ENCODE results near the gene RAB6B. TPM values are rescaled to one million over a fixed set of nuclear protein-coding genes. Genes with fewer than 3 reads are reported as not detected.

Gene RAB6B
- total RNA-seq (2014; rRNA removed; shearing (Covaris generic)): 4.0 and 5.2 TPM in 2 replicates
- polyA plus RNA-seq (2015; cell fraction: cytosol; rRNA removed): 34.5 and 39.4 TPM in 2 replicates
- polyA plus RNA-seq (2015; cell fraction: nucleus; rRNA removed): 23.4 and 24.2 TPM in 2 replicates

- DNase-seq (ENCODE audit: low read depth, low spot score): peak; percentile 51
- in situ Hi-C loops (cut with HindIII; ENCODE audit: low pct_unique_long_range_greater_than_20kb, low sequenced_read_pairs): no loop called here
Measured at GRCh38 chr3:133895208-133896001, at the start of gene RAB6B. TSS of gene RAB6B (minus strand) at chr3:133895882. CDS start at chr3:133895466, 416 bp downstream.

- in situ Hi-C loops (cut with HindIII; ENCODE audit: low pct_unique_long_range_greater_than_20kb, low sequenced_read_pairs): no loop called here
- DNase-seq (ENCODE audit: low read depth, low spot score): no peak
Measured at GRCh38 chr3:133944641-133945380, 49.1 kb upstream of the RAB6B start.

DNA sequence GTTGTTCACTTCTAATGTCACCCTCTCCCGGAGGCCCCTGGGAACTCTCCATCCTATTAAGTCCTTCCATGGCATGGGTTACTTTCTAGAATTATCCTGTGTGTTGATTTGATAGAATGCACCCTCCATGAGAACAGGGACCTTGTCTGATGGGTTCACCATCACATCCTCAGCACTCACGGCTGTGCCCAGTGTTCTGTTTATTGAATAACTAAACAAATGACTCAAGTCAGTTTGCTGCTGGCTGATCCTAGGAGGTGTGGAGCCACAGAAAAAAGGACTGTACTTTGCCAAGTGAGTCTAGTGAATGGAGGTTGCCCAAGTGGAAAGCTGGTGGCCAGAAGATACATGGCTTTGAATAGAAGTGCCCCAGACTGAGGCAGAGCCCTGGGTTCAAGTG is 48.5 kb upstream of the RAB6B start:
- in situ Hi-C loops (cut with HindIII; ENCODE audit: low pct_unique_long_range_greater_than_20kb, low sequenced_read_pairs): no loop called here
- DNase-seq (ENCODE audit: low read depth, low spot score): no peak

DNA sequence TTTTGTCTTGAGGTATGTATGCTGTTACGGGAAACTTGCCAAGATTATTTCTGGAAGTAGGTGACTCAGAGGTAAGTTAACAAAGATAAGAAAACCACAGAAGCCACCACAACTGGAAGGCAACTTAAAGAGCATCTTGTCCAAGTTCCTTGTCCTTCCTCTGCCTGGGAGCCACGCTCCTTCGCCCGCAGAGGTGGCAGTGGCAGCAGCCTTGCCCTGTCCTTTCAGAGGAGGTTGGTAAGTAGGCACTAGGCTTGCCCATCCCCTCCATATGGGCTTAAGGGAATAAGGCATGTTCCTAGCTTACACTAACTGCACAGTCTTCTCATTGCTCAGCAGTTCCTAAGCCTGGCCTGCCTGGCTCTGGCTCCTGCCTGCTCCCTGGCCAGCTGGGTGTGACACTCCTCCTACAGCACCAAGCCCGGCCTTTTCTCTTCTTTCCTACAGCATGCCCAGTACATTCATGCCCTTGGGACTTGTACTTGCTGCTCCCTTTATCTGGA is 48.0 kb upstream of the RAB6B start:
- no peak for DNase-seq (ENCODE audit: low read depth, low spot score)
- in situ Hi-C loops (cut with HindIII; ENCODE audit: low pct_unique_long_range_greater_than_20kb, low sequenced_read_pairs): no loop called here

- in situ Hi-C loops (cut with HindIII; ENCODE audit: low pct_unique_long_range_greater_than_20kb, low sequenced_read_pairs): no loop called here
- no peak for DNase-seq (ENCODE audit: low read depth, low spot score)
Measured at GRCh38 chr3:133943031-133943535, 47.4 kb upstream of the RAB6B start.

- in situ Hi-C loops (cut with HindIII; ENCODE audit: low pct_unique_long_range_greater_than_20kb, low sequenced_read_pairs): no loop called here
- DNase-seq (ENCODE audit: low read depth, low spot score): no peak
Measured at GRCh38 chr3:133941415-133941821, 45.7 kb upstream of the RAB6B start.

DNA sequence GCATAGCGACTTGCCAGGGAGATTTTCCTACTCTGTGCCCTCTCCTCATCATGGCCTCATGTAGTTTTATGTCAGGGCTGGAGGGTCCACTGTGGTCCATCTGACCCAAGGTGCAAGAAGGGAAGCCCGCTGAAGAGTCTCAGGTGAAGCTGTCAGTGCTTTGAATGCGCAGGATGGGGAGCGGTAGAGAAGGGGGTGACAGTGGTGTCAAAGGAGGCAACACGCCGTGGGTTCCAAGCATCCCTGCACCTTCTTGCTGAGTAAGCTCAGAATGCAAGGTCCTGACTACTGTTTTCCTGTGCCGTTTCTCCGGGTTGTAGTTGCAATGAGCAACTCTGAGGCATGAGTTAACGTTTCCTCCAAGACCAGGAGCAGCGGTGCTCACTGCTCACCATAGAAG is 44.9 kb upstream of the RAB6B start:
- DNase-seq (ENCODE audit: low read depth, low spot score): no peak
- in situ Hi-C loops (cut with HindIII; ENCODE audit: low pct_unique_long_range_greater_than_20kb, low sequenced_read_pairs): no loop called here

DNA sequence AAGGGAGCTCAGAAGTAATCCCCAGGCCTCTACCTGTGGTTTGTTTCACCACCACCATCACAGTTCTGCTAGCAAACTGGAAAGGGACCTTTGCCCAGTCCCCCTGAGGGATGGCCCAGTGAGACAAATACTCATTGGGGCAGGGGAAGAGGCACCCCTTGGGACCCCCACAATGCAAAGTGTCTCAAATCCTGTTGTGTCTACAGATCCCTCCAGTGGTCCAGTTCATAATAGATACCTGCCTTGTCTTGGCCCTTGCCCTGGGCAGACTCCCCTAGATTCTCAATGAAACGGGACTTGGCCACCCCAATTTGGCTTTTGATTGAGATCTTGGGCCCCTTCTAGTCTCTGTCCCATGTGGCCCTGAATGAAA is 43.8 kb upstream of the RAB6B start:
- in situ Hi-C loops (cut with HindIII; ENCODE audit: low pct_unique_long_range_greater_than_20kb, low sequenced_read_pairs): no loop called here
- no peak for DNase-seq (ENCODE audit: low read depth, low spot score)

- no peak for DNase-seq (ENCODE audit: low read depth, low spot score)
- in situ Hi-C loops (cut with HindIII; ENCODE audit: low pct_unique_long_range_greater_than_20kb, low sequenced_read_pairs): no loop called here
Measured at GRCh38 chr3:133938770-133939462, 43.2 kb upstream of the RAB6B start.

GRCh38 chr3:133937756-133938601 is 42.3 kb upstream of the RAB6B start:
- in situ Hi-C loops (cut with HindIII; ENCODE audit: low pct_unique_long_range_greater_than_20kb, low sequenced_read_pairs): no loop called here
- DNase-seq (ENCODE audit: low read depth, low spot score): no peak

- no peak for DNase-seq (ENCODE audit: low read depth, low spot score)
- in situ Hi-C loops (cut with HindIII; ENCODE audit: low pct_unique_long_range_greater_than_20kb, low sequenced_read_pairs): no loop called here
Measured at GRCh38 chr3:133937061-133937686, 41.5 kb upstream of the RAB6B start.

DNA sequence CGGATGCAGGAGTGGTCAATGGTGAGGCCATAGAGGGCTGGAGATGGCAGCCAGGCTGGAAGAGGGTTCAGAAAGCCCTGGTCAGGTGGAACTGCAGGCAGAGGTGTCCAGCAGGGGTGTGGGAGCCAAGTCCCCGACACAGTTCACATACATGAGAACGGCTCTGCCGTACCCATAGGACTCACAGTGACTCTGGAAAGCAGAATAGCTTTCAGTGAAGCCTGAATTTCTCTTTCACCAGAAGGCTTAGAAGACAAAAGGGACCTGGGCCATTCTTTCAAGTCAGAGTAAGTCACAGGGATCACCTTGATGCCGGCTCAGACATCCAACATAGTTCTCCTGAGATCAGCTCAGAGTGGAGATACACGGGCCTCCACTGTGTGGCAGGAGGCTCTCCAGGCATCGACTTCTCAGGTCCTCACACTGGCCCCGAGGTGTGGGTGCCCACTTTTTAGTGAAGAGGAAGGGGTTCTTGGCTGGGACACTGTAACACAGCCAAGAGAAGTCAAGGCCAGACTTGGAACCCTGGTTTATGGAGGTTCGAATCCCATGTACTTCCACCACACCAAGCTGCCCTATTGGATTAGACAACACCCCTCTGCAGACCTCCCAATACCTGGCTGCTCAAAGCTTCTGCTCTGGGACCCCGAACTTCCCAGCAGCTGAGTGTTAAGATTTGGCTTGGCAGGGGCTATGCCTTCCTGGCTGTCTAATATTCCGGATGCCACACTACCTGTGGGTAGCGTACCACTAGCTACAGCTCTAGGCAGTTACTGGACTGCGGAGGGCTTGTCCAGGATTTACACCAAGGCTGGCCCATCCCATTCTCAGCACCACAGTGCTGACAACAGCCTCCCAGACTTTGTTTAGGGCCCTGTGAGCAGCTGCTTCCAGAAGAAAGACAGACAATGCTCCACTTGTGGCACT is 40.4 kb upstream of the RAB6B start:
- in situ Hi-C loops (cut with HindIII; ENCODE audit: low pct_unique_long_range_greater_than_20kb, low sequenced_read_pairs): no loop called here
- no peak for DNase-seq (ENCODE audit: low read depth, low spot score)

DNA sequence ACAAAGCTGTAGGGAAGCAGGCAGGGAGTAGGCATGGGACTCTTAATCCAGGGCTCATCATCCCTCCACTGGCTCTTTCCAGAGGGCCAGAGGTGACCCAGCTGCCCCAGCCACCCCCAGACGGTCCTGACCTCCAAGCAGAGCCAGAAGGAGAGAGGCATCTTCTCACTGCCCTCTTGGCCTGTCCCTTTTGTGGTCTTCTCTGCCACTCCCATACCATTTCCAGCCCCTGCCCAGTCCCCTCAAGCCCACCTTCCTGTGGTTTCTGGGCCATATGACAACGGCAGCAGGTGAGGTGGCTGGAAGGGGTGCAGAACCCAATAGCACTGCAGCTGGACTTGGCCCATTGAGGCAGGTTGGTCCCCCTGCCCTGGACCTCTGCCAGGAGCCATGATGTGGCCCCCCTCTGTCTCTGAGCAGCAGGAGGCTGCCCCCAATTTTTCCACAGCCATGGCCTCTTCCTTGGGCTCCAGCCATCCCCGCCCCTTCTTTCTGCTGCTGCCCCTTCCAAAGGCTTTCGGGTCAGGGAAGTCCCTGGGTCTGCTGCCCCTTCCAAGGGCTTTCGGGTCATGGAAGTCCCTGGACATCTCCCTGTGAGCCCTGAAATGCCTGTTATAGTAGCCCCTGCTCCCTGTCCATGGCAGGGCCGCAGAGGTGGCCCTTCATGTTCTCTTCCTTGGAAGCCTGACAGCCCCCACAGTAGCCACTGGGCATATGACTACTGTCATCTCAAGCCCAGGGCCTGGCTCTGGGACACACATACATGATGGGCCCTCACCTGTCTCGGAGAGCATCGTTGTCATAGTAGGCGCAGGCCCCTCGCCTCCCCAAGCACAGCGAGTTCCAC is 39.5 kb upstream of the RAB6B start:
- no peak for DNase-seq (ENCODE audit: low read depth, low spot score)
- in situ Hi-C loops (cut with HindIII; ENCODE audit: low pct_unique_long_range_greater_than_20kb, low sequenced_read_pairs): no loop called here

- in situ Hi-C loops (cut with HindIII; ENCODE audit: low pct_unique_long_range_greater_than_20kb, low sequenced_read_pairs): no loop called here
- DNase-seq (ENCODE audit: low read depth, low spot score): no peak
Measured at GRCh38 chr3:133934073-133934970, 38.6 kb upstream of the RAB6B start.
